Measurements from ENCODE around the gene ZNF629.

The ZNF629 gene

GRCh38 chr16:30766206-30766932 is 20.6 kb downstream of the ZNF629 start:
- no peak for DNase-seq

- DNase-seq: no peak
Observed at GRCh38 chr16:30764816-30765465, 22.1 kb downstream of the ZNF629 start.

GRCh38 chr16:30764086-30764485 is 22.9 kb downstream of the ZNF629 start:
- no peak for DNase-seq

- DNase-seq: no peak
Observed at GRCh38 chr16:30762991-30763725, 23.8 kb downstream of the ZNF629 start.

- peak; percentile 99 for DNase-seq
Observed at GRCh38 chr16:30761928-30762902, 24.8 kb downstream of the ZNF629 start, which contains the start of the genes CFAP119 and RNF40. CFAP119 (minus strand) TSS chr16:30762062; CDS start chr16:30761748, 314 bp downstream. RNF40 (plus strand) TSS chr16:30762322; CDS start chr16:30762546, 224 bp downstream.

GRCh38 chr16:30761427-30761927 is 25.5 kb downstream of the ZNF629 start:
- DNase-seq: peak; percentile 59

GRCh38 chr16:30760577-30761426 is 26.2 kb downstream of the ZNF629 start:
- DNase-seq: no peak

- peak; percentile 19 for DNase-seq
Observed at GRCh38 chr16:30760001-30760559, 26.9 kb downstream of the ZNF629 start.

GRCh38 chr16:30758988-30759491 is 28.0 kb downstream of the ZNF629 start:
- DNase-seq: peak; percentile 47

- no peak for DNase-seq
Observed at GRCh38 chr16:30757316-30757715, 29.7 kb downstream of the ZNF629 start.

- DNase-seq: no peak
Observed at GRCh38 chr16:30756781-30757100, 30.3 kb downstream of the ZNF629 start.

- no peak for DNase-seq
Observed at GRCh38 chr16:30755955-30756780, 30.8 kb downstream of the ZNF629 start.

GRCh38 chr16:30753596-30753995 is 33.4 kb downstream of the ZNF629 start:
- DNase-seq: peak; percentile 15

- DNase-seq: no peak
Observed at GRCh38 chr16:30750876-30751465, 36.0 kb downstream of the ZNF629 start.

- DNase-seq: no peak
Observed at GRCh38 chr16:30750201-30750600, 36.8 kb downstream of the ZNF629 start.

GRCh38 chr16:30748634-30749445 is 38.2 kb downstream of the ZNF629 start:
- DNase-seq: no peak

- DNase-seq: peak; percentile 99
Observed at GRCh38 chr16:30747799-30748633, 39.0 kb downstream of the ZNF629 start, which contains the start of gene PHKG2. PHKG2 (plus strand) TSS chr16:30748425; CDS start chr16:30748821, 396 bp downstream.

Measured in femur (tissue), 1 donor.